Measurements from ENCODE around the gene HOXC9.

HOXC9 gene

DNA sequence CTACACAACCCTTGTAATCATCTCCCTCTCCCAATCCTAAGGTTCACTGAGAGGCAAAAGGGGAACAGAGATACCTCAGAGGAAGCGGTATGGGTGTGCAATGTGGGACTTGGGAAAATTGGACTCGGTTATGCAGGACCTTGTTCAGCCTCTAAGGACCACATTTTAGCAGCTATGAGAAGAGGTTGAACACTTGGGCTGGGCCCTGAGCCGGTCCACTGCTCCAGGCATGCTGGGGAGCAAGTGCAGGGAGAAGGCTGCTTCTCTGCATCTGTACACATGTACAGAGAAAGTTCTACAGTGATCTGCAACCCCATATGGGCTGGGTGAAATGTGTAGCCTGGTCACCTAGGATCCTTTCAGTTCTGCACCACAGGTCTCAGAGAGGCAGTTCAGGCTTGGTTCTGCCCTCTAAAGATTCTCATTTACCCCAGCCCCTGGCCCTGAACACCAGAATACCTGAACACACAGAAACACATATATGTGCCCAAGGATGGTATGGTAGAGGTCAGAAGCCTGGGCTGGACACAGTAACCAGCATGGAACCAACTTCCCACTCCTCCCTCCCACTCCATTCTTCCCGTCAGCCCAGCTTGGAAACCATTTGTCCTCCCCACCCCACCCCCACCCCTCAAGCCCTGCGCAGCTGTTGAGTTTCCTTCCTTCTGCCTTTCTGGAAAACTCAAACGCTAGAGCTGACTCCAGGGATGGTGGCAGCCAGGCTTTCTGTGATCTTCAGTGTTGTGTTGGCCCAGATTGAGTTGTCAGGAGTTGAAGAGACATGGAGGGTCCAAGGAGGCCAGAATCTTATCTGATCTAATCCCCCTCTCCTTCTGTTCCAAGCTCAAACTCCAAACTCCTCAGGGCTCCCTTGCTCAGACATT lies 43.3 kb downstream of the HOXC9 start:
- DNase-seq: no peak

DNA sequence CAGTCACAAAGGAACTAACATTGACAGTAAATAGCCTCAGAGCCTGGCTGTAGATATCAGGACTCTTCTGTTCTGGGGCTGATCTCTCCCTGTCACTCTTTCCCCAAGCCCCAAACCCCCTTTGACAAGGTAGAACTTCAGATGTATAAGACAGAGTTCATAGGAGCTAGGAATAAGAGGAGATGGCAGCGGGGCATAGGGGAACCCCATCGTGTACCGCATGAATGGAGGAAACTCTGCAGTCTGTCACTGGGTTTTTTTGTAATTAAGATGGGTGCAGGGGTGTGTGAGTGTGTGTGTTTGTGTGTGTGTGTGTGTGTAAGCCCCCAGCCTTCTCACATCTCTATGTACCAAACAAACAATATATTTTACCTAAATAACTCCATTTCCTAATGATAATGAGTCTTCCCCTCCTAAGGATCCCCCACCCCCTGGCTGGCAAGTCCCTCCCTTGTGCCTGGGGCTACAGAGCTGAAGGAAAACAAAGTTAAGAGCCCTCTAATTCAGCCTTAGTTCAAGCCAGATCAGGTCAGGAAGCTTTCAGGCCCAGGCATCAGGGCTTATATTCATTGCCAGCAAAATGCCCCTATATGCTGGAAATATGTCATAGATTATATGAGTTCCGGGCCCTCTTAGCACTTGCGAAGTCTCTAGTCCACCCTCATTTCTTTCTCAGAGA lies 44.6 kb downstream of the HOXC9 start:
- no peak for DNase-seq

GRCh38 chr12:54045401-54045800 lies 45.4 kb downstream of the HOXC9 start:
- DNase-seq: no peak

DNA sequence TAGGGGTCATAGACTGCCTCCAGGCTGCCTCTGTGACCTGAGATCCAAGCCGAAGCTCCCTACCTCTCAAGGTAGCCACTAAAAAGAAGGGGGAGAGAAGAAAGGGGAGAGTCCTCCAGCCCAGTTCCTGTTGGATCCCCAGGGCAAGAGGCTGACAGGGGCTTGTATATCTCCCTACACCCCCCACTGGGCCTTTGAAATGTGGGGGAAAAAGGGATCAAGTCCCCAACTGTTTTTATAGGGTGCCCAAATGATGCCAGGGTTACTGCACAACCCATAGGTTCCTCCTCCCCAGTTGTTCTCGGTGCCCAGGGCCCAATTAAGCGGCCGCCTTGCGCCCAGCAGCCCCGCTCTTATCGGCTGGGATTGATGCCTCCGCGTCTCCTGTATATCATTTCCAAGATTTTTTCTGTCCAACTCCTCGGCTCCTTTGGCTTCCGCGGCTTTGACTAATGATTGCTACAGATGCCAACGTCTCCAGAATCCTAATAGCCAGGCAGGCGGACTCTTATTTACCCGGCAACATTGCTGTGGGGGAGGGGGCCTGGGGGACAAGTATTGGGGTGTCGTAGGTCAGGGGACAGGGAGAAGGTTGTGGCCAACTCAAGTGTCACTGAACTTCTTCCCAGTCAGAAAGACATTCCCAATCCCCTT lies 46.0 kb downstream of the HOXC9 start:
- no peak for DNase-seq

- no peak for DNase-seq
Observed at GRCh38 chr12:54046809-54047159, 46.8 kb downstream of the HOXC9 start.

- DNase-seq: no peak
Observed at GRCh38 chr12:54047160-54047963, 47.4 kb downstream of the HOXC9 start.

DNA sequence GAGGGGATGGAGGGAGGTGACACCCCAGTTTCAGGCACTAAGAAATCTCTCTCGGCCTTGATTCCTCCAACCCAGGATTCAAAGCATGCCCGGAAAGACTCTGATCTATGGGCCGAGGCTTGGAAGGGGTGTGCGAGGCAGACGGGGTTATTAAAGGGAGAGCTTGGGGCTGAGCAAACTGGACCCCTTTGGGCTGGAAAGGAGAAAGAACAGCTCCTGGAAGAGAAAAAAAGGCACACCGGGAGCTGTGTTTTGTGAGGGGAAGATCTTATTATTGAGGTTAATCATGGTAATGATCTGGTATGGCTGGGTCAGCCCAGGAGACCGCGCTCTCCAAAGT lies 48.0 kb downstream of the HOXC9 start:
- DNase-seq: no peak

GRCh38 chr12:54048406-54049093 lies 48.6 kb downstream of the HOXC9 start:
- DNase-seq: no peak

DNA sequence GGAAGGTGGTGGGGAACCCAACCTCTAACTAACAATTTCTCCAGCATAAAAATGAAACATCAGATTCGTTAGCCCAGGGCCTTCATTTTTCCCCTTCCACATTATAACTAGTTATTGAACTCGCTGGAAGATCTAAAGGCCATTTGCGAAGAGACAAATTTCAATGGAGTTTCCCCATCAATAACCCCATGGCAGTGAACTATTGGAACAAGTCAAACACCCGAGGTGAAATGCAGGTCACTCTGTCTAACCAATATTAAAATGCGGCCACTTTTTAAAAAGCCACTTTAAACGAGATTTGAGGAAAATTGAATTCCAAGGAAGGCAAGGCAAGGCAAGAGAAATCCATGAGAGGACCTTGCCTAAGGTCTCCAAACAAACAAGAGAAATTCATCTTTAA lies 49.1 kb downstream of the HOXC9 start:
- DNase-seq: no peak

GRCh38 chr12:54050482-54050810 lies 50.5 kb downstream of the HOXC9 start:
- DNase-seq: no peak

DNA sequence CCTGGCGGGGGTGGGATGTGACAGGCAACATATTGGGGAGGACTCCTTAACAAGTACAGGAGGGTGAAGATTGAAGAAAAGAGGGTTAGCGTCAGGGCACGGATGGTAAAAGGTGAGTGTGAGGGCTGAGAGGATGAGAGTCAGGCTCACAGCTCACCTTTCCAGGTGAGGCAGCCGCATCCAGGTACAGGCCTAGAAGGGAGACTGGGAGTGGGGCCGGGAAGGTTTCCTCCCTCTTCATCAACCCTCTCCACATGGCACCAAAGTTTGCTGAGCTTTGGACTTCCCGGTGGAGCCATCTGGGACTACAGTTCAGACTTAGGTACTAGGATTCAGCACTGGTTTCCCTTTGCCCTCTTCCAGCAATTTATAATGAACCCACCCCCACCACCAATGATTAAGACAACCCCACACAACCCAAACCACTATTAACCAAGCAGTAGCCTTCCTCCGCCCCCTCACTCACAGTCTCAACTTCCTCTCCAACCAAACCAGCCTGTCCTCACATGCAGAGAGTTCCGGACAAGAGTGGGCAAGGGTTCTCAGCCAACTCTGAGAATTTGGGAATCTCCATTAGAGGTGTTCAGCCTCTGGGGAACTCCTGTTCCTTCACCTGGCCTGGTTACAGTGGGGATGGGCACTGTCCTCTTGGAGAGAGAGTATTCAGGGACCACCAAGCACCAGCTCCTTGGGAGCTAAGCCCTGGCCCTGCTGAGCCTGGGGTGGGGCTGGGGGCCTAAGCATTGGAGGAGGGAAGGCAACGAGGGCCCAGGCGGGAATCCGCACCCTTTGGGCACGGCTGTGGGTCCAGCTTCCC lies 51.3 kb downstream of the HOXC9 start:
- DNase-seq: no peak

DNA sequence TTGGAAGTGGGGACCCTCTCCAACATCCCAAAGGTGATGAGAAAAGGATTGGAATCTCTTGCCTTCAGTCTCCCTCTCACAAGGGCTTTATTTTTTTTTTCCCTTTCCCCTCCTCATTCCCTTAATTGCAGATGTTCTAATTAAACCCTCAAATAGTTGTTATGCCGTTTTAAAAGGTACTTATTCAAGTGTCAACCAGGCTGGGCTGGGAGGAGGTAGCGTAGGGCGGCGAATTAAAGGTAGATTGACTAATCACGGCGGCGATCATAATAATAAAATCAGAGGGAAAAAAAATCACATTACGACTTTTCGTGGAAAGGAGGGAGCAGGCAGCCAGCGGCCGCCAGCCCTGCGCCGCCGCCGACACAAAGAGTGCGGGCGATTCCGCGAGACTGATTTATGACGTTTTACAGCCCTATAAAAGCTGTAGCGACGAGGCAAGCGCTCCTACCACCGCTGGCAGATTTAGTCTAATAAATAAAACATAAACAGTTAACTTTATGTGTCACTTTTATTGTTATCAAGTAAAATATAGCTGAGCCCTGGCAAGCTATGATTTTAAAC lies 52.0 kb downstream of the HOXC9 start:
- DNase-seq: no peak

DNA sequence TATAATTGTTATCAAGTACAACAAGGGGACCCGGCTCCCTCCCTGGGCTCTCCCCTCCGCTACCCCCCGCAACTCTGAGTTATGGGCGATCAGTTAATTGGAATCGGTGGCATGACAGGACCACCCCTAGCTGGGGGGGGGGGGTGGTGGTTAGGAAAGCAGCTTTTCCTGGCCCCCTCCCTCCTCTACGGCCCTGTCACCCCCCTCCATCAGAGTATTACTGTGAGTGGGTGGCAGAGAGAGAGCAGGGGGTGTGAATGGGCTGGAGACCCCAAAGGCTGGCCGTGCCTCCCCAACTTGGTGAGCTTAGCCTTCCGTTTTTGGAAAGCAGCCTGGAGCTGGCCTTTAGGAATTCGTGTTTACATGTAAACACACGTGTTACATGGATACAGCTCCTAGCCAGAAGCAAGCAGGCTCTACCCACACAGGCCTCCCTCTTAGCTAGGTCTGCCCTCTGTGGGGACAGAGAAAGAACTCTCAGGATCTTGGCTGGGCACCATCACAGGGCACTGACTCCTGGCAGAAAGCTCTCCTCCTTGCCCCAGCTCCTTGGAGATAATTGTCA lies 52.6 kb downstream of the HOXC9 start:
- no peak for DNase-seq

Data from NCI-H2171 (cell line).